Lower leg skin (tissue), 4 donors: ENCODE data around the gene MLC1. TPM values are rescaled to one million over a fixed set of nuclear protein-coding genes. Genes with fewer than 3 reads are reported as not detected.
A peak's percentile ranks its signal among the peaks of the same experiment; 100 is the strongest.

Experiments
- DNase-seq, 2 donors: peaks; one replicate each; pipeline ENCODE4 v3.0.0-alpha.2; 2019; ENCODE audit warnings: low spot score in 2 of 2
- H3K4me3 ChIP-seq: fragments of 200-600 bp; sonication (generic); 2 replicates; pipeline ENCODE4 v1.5.1; 2017; ENCODE audit warnings: mild to moderate bottlenecking, low read depth; ENCODE audit not compliant: poor library complexity, severe bottlenecking
- POLR2A ChIP-seq, 2 donors: fragments of 450-650 bp; IDR thresholded peaks; one replicate each; pipeline ENCODE4 v1.6.1; 2016 to 2017; ENCODE audit warnings: antibody characterized with exemption in 2 of 2, mild to moderate bottlenecking in 1 of 2, moderate library complexity in 1 of 2
- WGBS, 2 donors: methylation state at CpG; one replicate each; pipeline ENCODE4 v1.1.5; 2018; 5-methylcytosine and 5-hydroxymethylcytosine counted together
- intact Hi-C: fragments of 100-400 bp; cut with DNase I; formaldehyde crosslinking; loops from one replicate; pipeline ENCODE4 v1.15.0; 2023; ENCODE audit warnings: low total_unique reads
- total RNA-seq, 4 donors: library from RNA; depleted of rRNA; stranded (reverse); fragments of >200 nt; gene quantifications; one replicate each; pipeline ENCODE4 v1.1.0, GENCODE V29; 2016
- TF ChIP-seq, protein P1 (sequence below), 3 donors: fragments of 450-650 bp; IDR thresholded peaks; one replicate each; pipeline ENCODE4 v1.5.1; 2016; ENCODE audit warnings: antibody characterized with exemption in 3 of 3, mild to moderate bottlenecking in 3 of 3, moderate library complexity in 2 of 3

MLC1 gene
- total RNA-seq, 4 donors from 2014 or later = 0.15 to 2.1 (median 1.0) TPM

GRCh38 chr22:50123119-50123518, 37.9 kb upstream of the MLC1 start:
- no peak overlapping the region for H3K4me3 ChIP-seq
- intact Hi-C loops = no loop called here
- TF ChIP-seq, protein P1, sequence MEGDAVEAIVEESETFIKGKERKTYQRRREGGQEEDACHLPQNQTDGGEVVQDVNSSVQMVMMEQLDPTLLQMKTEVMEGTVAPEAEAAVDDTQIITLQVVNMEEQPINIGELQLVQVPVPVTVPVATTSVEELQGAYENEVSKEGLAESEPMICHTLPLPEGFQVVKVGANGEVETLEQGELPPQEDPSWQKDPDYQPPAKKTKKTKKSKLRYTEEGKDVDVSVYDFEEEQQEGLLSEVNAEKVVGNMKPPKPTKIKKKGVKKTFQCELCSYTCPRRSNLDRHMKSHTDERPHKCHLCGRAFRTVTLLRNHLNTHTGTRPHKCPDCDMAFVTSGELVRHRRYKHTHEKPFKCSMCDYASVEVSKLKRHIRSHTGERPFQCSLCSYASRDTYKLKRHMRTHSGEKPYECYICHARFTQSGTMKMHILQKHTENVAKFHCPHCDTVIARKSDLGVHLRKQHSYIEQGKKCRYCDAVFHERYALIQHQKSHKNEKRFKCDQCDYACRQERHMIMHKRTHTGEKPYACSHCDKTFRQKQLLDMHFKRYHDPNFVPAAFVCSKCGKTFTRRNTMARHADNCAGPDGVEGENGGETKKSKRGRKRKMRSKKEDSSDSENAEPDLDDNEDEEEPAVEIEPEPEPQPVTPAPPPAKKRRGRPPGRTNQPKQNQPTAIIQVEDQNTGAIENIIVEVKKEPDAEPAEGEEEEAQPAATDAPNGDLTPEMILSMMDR (IDR thresholded peaks at IDR 0.05) = no peak
- TF ChIP-seq POLR2A (IDR thresholded peaks at IDR 0.05) = no peak
- no peak for DNase-seq
- 80 to 96% methylated on average over 4 of the region's 4 CpGs for WGBS, 2 donors

GRCh38 chr22:50121202-50121740, 36.0 kb upstream of the MLC1 start:
- TF ChIP-seq POLR2A (IDR thresholded peaks at IDR 0.05) = no peak
- TF ChIP-seq, protein P1 (IDR thresholded peaks at IDR 0.05) = no peak
- H3K4me3 ChIP-seq = no peak overlapping the region
- DNase-seq = peak in 1 of 2 donors; percentile 74
- intact Hi-C loops = no loop called here
- 78 to 89% methylated on average over 11 of the region's 11 CpGs for WGBS, 2 donors

DNA sequence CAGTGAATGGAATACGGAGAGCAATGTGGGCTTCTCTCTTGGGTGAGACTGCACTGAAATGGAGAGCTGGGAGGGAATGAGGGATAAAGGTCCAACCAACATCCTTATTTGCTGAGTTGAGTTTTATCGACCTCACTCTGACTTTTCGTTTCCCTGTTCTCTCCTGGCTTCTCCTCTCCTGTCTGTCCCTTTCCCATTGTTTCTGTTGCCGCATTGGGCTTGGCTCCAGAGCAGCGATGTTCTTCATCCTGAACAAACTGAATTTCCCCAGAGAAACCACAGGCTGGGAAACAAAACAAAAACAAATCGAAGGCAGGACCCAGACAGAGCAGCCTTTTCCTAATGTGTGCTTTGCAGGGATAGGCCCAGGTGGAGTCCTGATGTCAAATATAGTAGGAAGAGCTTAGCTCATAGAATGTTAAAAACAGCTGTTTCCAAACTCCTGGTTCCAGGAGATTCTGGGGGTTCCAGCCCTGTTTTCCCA, 34.6 kb upstream of the MLC1 start:
- 58 to 63% methylated on average over 6 of the region's 6 CpGs for WGBS, 2 donors
- intact Hi-C loops = no loop called here
- no peak overlapping the region for H3K4me3 ChIP-seq
- DNase-seq = peak in 1 of 2 donors; percentile 37
- TF ChIP-seq, protein P1 (IDR thresholded peaks at IDR 0.05) = no peak
- no peak for TF ChIP-seq POLR2A (IDR thresholded peaks at IDR 0.05)

- intact Hi-C loops = no loop called here
- 85 to 88% methylated on average over 12 to 14 of the region's 14 CpGs for WGBS, 2 donors
- no peak overlapping the region for H3K4me3 ChIP-seq
- DNase-seq = peak in 1 of 2 donors; percentile 56
- TF ChIP-seq, protein P1 (IDR thresholded peaks at IDR 0.05) = no peak
- no peak for TF ChIP-seq POLR2A (IDR thresholded peaks at IDR 0.05)
Measured at GRCh38 chr22:50119169-50119767, 34.0 kb upstream of the MLC1 start.

DNA sequence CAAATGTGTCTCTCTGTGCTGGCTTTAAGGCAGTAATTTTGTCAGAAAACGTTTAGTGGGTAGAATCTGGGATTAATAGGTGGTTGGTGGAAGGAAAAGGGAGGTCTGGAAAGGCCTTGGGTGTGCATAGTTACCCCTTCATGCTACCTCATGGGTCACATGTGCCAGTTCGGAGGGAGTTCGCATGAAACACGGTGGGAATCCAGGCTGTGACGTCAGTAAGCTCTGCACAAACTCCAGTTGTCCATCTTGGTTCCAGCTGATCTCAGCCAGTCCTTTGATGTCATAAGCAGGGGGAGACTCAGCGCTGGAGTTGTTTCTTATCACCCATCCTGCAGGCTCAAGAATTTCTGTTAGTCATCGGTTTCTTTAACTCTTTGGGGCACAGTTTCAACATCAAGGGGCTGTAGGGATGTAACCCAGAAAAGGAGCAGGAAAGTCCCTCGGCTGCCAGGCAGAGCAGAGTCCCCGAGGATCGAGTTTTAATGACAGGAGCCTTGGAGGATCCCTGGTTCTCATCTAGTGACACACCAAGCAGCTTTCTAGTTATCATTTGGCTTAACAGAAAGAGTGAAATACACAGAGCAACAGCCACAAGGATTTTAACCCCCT, 33.4 kb upstream of the MLC1 start:
- 31 to 42% methylated on average over 10 of the region's 10 CpGs for WGBS, 2 donors
- TF ChIP-seq POLR2A (IDR thresholded peaks at IDR 0.05) = no peak
- TF ChIP-seq, protein P1 (IDR thresholded peaks at IDR 0.05) = no peak
- intact Hi-C loops = no loop called here
- no peak overlapping the region for H3K4me3 ChIP-seq
- DNase-seq = peak in 1 of 2 donors; percentile 37
